ENCODE data around the gene EPB41L4B.

GRCh38 chr9:109176963-109177362 lies 143.9 kb downstream of the EPB41L4B start:
- TF ChIP-seq CTCF (IDR thresholded peaks at IDR 0.05; ENCODE audit: poor library complexity, severe bottlenecking) = no peak
- TF ChIP-seq POLR2AphosphoS5 (IDR thresholded peaks at IDR 0.05) = no peak
- TF ChIP-seq TAF1 (IDR thresholded peaks at IDR 0.05; ENCODE audit: low read depth) = no peak
- TF ChIP-seq EP300 (conservative IDR thresholded peaks at IDR 0.05; ENCODE audit: poor library complexity, severe bottlenecking) = no peak
- no peak for TF ChIP-seq EZH2 (IDR thresholded peaks at IDR 0.05; ENCODE audit: borderline replicate concordance, insufficient read depth, low read length, poor library complexity, severe bottlenecking)
- no peak for TF ChIP-seq REST (IDR thresholded peaks at IDR 0.05; ENCODE audit: borderline replicate concordance)
- TF ChIP-seq SMC3 (conservative IDR thresholded peaks at IDR 0.05; ENCODE audit: poor library complexity) = no peak

Measured in neural cell (in vitro differentiated cells).